Embryonic facial prominence (tissue), 1 donor: ENCODE measurements around the gene TRIM54.

Experiments used
- DNase-seq: peaks from one replicate; pipeline ENCODE4 v3.0.0-alpha.2; 2016; ENCODE audit errors: extremely low spot score

Gene TRIM54

DNA sequence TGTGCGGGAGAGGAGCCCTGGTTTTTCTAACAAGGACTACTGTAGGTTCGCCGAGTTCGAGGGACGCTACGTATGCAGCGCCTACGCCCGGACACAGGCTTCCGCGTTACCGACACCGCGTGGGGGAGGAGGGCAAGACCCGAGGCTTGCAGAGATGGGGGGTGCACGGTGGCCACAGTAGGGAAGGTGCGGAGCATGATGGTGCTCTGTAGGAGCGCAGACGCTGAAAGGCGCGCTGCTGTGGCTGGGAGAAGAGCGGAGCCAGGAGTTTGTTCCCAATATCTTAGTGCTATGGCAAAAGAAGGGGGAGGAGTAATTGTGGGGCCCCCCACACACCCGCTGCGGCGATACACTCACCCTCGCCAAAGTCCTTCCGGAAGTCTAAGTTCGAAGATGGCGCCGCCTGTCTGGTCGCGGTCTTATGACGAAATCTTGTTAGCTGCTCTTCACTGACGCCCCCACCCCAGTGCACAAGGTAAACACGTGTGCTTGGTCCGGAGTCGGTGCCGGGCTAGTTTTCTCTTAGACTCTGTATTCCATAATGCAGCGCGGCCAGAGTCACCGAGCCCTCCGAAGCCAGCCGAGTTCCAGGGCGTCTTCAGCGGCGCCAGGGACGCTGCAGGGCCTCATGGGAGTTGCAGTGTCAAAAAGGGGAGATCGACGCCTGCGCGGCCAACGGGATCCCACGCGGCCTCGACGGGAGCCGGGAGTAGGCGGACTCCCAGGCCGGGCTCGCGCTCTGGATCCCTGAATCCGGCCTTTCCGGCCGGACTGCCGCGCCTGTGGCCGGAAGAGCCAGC lies 74.4 kb downstream of the TRIM54 start, which contains the start of gene GTF3C2:
TSS of gene GTF3C2 (minus strand) at position 383 of the 800 bp plus-strand sequence. CDS start 13,210 bp downstream, outside the sequence.
- DNase-seq, result peak; percentile 94
